Kidney (tissue), 14 donors: ENCODE data around the gene NAT8L. TPM values are rescaled to one million over a fixed set of nuclear protein-coding genes. Genes with fewer than 3 reads are reported as not detected.

ENCODE experiments used
- DNase-seq, 5 donors: peaks; one replicate each; pipeline ENCODE4 v3.0.0-alpha.2; 2013 to 2020
- FAIRE-seq: peaks from 2 replicates; lab custom pipeline; 2012; peaks lifted over from hg19 to GRCh38; lab: Jason Lieb, UNC
- H3K27ac ChIP-seq, 2 donors: one replicate each; pipeline ENCODE4 v1.7.0; 2013; ENCODE audit warnings: low read depth in 2 of 2, low read length in 2 of 2, inconsistent platforms in 1 of 2
- H3K27me3 ChIP-seq: one replicate; pipeline ENCODE4 v1.7.1; 2013; ENCODE audit warnings: low read length, inconsistent platforms; ENCODE audit not compliant: control insufficient read depth, insufficient read depth
- H3K36me3 ChIP-seq, 3 donors: one replicate each; pipeline versions ENCODE4 v1.7.0 to v1.7.1; 2013; ENCODE audit warnings: low read length in 3 of 3, control low read depth in 1 of 3, inconsistent platforms in 1 of 3; ENCODE audit not compliant: insufficient read depth in 3 of 3, control insufficient read depth in 2 of 3
- H3K4me1 ChIP-seq, 3 donors: one replicate each; pipeline versions ENCODE4 v1.7.0 to v1.7.1; 2013; ENCODE audit warnings: low read length in 3 of 3, inconsistent platforms in 1 of 3, low read depth in 1 of 3; ENCODE audit not compliant: control insufficient read depth in 2 of 3, insufficient read depth in 2 of 3
- H3K4me3 ChIP-seq, 3 donors: one replicate each; pipeline versions ENCODE4 v1.7.0 to v1.8.1; 2013; ENCODE audit warnings: low read length in 3 of 3, control low read depth in 1 of 3, inconsistent platforms in 1 of 3
- H3K9ac ChIP-seq, 3 donors: one replicate each; pipeline versions ENCODE4 v1.7.0 to v1.7.1; 2013; ENCODE audit warnings: low read length in 3 of 3, control low read depth in 1 of 3, inconsistent platforms in 1 of 3
- H3K9me3 ChIP-seq, 3 donors: one replicate each; pipeline versions ENCODE4 v1.7.0 to v1.7.1; 2013; ENCODE audit warnings: low read length in 3 of 3, control low read depth in 1 of 3, inconsistent platforms in 1 of 3; ENCODE audit not compliant: control insufficient read depth in 2 of 3, insufficient read depth in 1 of 3
- CTCF ChIP-seq: IDR thresholded peaks from 3 replicates; pipeline ENCODE4 v1.5.1; 2012; ENCODE audit warnings: mild to moderate bottlenecking, moderate library complexity, borderline replicate concordance; ENCODE audit not compliant: insufficient read depth; ENCODE audit errors: extremely low read depth
- intact Hi-C: fragments of 100-400 bp; cut with DNase I; formaldehyde crosslinking; loops from one replicate; pipeline ENCODE4 v1.11.1; 2022
- polyA plus RNA-seq: library from polyadenylated mRNA; stranded (reverse); fragments of 350-450 nt; fragmentation: Illumina TruSeq; extraction: RNeasy Lipid Tissue Mini Kit (QIAGEN cat#74804); gene quantifications from one replicate; pipeline ENCODE4 v1.2.3, GENCODE V29; 2014; ENCODE audit warnings: low read depth, low replicate concordance; ENCODE audit not compliant: insufficient read depth
- total RNA-seq: library from RNA; stranded (reverse); fragmentation: NEBNext Ultra II Directional; extraction: Animal tissue kit (Norgen Biotek cat#: 25700); gene quantifications from one replicate; pipeline ENCODE4 v1.2.1, GENCODE V29; 2021
- donor health status: control.
- donor health status: control.
- donor health status: control.
- donor health status: control.
- donor health status: control.
- donor health status: DM: yes; HTN: yes; CAD: no.
- donor health status: Normal renal cell carcinoma (clear cell type).

NAT8L gene
- total and polyA plus RNA-seq, 2 donors from 2014 or later = 2.7 to 12.5 TPM

GRCh38 chr4:2081540-2081939 is 22.4 kb downstream of the NAT8L start:
- intact Hi-C loops = no loop called here
- Histone ChIP-seq H3K27me3 (no peaks in the 10 kb centered on the region), H3K9ac (no peak overlapping the region), H3K36me3 (no peaks in the 10 kb centered on the region), H3K9me3 (no peaks in the 10 kb centered on the region), H3K27ac (no peak overlapping the region), H3K4me3 (no peak overlapping the region), H3K4me1 (no peaks in the 10 kb centered on the region)
- DNase-seq (peak in 1 of 5 donors; percentile 6), FAIRE-seq (no peak)
- no peak for TF ChIP-seq CTCF

- DNase-seq = peak in 2 of 5 donors; percentile 7 to 30
- Histone ChIP-seq H3K9ac (no peak overlapping the region), H3K4me3 (no peak overlapping the region), H3K9me3 (no peaks in the 10 kb centered on the region), H3K27me3 (no peaks in the 10 kb centered on the region), H3K4me1 (no peaks in the 10 kb centered on the region), H3K27ac (no peak overlapping the region), H3K36me3 (no peaks in the 10 kb centered on the region)
- no peak for TF ChIP-seq CTCF
- FAIRE-seq = no peak
- intact Hi-C loops = no loop called here
Observed at GRCh38 chr4:2082118-2082517, 23.0 kb downstream of the NAT8L start.

- no peak overlapping the region for H3K4me3 ChIP-seq
- H3K9ac ChIP-seq = no peak overlapping the region
- H3K36me3 ChIP-seq = no peaks in the 10 kb centered on the region
- DNase-seq (no peak), FAIRE-seq (no peak)
- H3K27ac ChIP-seq = no peak overlapping the region
- H3K4me1 ChIP-seq = no peaks in the 10 kb centered on the region
- TF ChIP-seq CTCF = no peak
- no peaks in the 10 kb centered on the region for H3K9me3 ChIP-seq
- intact Hi-C loops = no loop called here
- H3K27me3 ChIP-seq = no peaks in the 10 kb centered on the region
Observed at GRCh38 chr4:2082627-2083026, 23.5 kb downstream of the NAT8L start.
